Activated CD8-positive, alpha-beta memory T cell treated with anti-CD3 and anti-CD28 coated beads for 48 hours (primary cell): Measurements from ENCODE around the gene CSN3.
"Not testable (repeated sequence)": the region's sequence is repeated elsewhere in the genome, so short reads cannot be mapped to it uniquely, and the experiment has no call there.

Source experiments
- DNase-seq, 3 experiments: peaks; one replicate each; pipeline ENCODE4 v3.0.0-alpha.2; 2020; ENCODE audit warnings: low read depth in 2 of 3, low spot score in 2 of 3

CSN3 gene, protein sequence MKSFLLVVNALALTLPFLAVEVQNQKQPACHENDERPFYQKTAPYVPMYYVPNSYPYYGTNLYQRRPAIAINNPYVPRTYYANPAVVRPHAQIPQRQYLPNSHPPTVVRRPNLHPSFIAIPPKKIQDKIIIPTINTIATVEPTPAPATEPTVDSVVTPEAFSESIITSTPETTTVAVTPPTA

DNA sequence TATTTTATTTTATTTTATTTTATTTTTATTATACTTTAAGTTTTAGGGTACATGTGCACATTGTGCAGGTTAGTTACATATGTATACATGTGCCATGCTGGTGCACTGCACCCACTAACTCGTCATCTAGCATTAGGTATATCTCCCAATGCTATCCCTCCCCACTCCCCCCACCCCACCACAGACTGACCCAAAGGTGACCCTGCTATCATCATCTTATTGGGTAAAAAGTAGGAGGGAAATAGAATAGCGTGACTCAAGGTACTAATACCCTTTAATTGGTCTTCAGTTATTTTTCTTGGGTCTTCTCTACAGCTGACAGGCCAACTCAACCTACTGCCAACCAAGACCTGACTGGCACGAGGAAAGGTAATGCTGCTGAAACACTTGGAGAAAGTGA is at the start of gene CSN3:
Gene CSN3 (plus strand): TSS at position 301 of the 400 bp plus-strand sequence. CDS start 2,223 bp downstream, outside the sequence.
- not testable (repeated sequence) for DNase-seq

DNA sequence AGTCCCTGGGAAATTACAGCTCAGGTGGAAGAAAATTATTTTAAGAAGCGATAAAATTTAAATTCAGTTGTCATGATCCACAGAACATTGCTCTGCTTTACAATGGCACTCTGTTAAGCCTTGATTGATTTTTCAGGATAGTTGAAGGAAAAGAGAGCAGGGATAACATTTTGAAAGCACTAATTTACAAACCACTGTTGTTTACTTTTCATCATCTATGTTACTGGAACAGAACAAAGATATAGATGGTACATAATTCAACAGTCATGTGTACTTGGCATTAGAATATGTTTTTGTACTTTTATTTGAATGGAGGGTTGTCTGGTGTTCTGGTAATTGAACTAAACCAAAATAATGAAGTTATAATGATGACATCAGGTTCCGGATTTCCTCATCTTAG is 49.5 kb upstream of the CSN3 start:
- DNase-seq, result no peak

DNA sequence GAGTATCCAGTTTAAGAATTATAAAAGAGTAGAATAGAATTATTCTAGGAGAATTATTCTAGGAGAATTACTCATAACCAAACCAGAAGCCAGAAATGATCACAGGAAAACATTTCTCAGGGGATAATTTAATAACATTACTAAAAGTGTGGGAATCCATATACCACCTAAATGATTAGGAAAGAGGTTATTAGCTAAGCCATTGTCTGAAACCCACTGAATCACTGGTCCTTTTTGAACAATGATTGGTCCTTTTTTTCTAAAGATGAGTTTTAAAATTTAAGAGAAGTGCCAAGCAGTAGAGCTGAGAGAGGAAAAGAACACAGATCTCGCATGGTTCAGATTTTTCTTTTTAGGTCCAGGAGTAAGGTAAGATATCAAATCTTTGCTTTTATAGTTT is 47.0 kb upstream of the CSN3 start, which contains the start of gene ODAM:
Gene ODAM (plus strand): TSS at position 301 of the 400 bp plus-strand sequence. CDS start 819 bp downstream, outside the sequence.
- DNase-seq, result no peak

DNA sequence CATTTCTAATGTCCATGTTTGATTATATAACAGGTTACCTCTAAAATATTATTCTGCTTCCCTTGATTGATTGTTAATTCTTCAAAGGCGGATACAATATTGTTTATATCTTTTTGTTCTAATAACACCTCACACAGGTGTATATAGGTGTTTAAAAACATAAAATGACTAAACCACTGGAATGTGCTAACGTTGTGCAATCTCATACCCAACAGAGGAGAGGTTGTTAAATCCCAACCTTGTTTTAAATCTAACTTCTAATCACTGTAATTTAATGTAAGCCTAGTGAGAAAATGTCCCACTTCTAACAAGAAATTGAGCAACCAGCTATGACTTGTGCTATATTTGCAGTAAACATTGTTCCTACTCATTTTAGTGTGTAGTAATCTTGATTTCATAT is 45.5 kb upstream of the CSN3 start:
- DNase-seq, result no peak

DNA sequence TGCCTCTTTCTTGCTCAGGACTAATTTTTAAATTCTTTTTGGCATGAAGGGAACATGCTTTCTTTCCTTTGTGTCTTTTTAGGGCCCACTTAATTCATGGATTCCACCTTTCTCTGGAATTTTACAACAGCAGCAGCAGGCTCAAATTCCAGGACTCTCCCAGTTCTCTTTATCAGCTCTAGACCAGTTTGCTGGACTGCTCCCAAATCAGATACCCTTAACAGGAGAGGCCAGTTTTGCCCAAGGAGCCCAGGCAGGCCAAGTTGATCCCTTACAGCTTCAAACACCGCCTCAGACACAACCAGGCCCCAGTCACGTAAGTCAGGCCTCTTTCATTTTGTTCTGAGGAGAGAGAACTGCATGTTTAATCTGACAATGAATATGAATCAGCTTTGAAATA is 44.6 kb upstream of the CSN3 start:
- DNase-seq, result no peak

DNA sequence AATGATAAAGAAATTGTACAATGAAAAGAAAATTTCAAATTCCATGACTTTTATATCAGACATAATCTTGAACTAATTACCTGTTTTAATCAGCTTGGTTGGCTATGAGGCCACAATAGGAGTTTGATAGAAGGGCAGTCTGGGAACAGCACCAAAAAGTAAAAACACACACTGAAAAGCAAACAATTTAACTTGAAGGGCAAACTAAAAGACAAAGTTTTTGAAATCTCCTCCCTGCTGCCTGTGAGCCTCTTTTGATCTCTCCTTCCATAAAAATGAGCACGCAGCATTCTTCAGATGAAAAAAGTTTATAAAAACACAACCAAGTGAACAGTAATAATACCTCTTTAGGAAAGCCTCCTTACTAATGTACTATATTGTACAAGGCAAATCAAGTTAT is 38.8 kb upstream of the CSN3 start:
- DNase-seq, result no peak

DNA sequence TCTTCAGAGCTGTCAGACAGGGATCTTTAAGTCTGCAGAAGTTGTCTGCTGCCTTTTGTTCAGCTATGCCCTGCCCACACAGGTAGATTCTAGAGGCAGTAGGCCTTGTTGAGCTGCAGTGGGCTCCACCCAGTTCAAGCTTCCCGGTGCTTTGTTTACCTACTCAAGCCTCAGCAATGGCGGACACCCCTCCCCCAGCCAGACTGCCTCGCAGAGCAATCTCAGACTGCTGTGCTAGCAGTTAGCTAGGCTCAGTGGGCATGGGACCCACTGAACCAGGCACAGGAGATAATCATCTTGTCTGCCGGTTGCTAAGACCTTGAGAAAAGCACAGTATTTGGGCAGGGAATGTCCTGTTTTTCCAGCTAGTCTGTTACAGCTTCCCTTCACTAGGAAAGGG is 29.6 kb upstream of the CSN3 start:
- not testable (repeated sequence) for DNase-seq

DNA sequence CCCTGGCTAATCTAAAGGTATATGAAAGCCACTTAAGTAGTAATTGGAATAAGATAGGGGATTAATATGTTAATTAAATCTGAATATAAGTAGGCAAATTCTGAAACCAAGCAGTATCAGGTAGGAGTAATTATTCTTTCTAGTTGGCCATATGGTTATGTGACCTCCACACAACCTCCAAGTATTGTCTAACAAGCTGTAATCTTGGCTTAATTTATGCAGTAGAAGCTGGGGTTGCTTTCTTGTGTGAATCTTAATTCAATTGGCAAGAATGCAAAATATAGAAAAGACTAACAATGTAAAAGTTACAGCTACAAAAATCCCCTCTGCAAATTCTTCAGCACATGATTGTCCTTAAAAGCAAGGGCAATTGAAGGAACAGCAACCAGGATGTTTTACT is 26.3 kb upstream of the CSN3 start:
- DNase-seq, result not testable (repeated sequence)

DNA sequence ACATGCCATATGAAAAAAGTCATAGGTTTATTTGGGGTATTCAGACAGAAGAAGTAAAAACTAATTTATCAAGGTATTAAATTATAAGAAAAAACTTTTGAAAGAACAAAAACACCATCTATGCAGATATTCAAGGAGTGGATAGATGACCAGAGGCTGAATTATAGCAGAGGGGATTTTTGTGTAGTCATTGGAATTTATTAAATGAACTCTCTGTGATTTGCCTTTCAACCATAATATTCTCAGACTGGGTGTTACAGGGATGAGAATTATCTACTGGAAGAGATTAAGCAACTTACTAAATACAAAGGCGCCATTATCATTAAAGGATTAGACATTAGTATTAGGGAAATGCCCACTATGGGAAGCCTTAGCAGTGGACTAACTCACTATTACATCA is 25.8 kb upstream of the CSN3 start:
- DNase-seq, result not testable (repeated sequence)

DNA sequence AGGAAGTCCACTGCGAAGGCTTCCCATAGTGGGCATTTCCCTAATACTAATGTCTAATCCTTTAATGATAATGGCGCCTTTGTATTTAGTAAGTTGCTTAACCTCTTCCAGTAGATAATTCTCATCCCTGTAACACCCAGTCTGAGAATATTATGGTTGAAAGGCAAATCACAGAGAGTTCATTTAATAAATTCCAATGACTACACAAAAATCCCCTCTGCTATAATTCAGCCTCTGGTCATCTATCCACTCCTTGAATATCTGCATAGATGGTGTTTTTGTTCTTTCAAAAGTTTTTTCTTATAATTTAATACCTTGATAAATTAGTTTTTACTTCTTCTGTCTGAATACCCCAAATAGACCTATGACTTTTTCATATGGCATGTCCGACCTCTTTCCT is 21.0 kb upstream of the CSN3 start:
- not testable (repeated sequence) for DNase-seq

DNA sequence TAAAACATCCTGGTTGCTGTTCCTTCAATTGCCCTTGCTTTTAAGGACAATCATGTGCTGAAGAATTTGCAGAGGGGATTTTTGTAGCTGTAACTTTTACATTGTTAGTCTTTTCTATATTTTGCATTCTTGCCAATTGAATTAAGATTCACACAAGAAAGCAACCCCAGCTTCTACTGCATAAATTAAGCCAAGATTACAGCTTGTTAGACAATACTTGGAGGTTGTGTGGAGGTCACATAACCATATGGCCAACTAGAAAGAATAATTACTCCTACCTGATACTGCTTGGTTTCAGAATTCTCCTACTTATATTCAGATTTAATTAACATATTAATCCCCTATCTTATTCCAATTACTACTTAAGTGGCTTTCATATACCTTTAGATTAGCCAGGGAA is 20.6 kb upstream of the CSN3 start:
- not testable (repeated sequence) for DNase-seq

DNA sequence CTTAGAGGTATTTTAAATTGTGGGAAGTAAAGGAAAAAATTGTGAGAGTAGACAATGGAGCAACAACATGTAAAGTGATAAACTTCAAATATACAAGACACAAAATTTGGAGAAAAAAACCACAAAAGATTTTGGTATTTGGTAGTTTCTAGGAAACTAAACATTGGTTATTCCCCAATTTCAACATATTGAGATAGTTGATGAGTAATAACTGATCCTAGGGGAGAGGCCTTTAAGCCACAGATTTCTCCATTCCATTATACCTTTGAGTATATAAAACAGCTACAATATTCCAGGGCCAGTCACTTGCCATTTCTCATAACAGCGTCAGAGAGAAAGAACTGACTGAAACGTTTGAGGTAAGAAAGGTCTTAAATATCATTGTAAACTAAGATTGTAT is 16.6 kb upstream of the CSN3 start, which contains the start of gene FDCSP:
Gene FDCSP (plus strand): TSS at position 301 of the 400 bp plus-strand sequence. CDS start 5,071 bp downstream, outside the sequence.
- DNase-seq, result no peak

DNA sequence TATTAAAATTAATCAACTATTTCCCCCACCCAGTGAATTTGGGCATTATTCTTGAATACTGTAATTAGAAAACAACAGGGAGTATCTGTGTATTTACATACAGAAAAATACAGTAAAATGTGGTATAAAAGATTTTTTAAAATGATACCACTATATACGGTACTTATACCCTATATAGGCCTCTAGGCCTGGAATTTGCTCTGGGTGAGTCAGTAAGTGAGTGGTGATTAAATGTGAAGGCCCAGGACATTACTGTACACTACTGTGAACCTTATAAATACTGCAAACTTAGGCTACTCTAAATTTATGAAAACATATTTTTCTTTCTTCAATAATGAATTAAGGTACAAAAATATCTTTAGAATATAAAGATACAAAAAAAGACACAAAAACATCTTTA is 6.3 kb upstream of the CSN3 start:
- no peak for DNase-seq

DNA sequence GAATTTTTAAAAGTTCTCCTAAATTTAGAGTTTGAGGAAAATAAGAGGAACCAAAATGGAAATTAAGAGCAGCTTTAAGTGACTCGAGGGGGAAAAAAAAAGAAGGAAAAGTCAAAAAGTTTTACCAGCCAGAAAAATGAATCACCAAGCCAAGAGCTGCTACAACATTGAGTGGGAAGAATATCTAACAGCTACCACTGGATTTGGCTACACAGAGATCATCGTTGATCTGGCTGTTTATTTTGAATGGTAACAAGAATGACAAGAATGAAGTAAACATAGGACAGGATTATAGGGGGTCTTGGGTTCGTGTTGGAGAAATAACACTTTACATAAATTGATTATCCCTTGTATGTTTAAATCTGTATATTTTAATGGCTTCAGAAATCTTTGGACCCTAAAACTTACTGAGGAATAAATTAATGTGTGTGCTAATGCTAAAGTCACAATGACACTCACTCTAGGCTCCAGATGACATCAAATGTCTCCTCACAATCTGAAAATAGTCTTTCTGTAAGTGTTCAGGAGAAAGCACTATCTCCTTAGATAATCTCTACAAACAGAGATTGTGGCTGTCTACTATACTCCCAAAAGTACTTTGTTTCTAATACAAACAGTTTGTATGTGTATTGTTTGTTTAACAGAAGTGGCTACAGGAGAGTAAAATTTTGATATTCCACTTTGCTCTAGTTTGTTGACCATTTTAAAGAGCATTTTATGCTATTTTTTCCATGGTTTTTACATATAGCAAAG is 3.1 kb upstream of the CSN3 start:
- no peak for DNase-seq

DNA sequence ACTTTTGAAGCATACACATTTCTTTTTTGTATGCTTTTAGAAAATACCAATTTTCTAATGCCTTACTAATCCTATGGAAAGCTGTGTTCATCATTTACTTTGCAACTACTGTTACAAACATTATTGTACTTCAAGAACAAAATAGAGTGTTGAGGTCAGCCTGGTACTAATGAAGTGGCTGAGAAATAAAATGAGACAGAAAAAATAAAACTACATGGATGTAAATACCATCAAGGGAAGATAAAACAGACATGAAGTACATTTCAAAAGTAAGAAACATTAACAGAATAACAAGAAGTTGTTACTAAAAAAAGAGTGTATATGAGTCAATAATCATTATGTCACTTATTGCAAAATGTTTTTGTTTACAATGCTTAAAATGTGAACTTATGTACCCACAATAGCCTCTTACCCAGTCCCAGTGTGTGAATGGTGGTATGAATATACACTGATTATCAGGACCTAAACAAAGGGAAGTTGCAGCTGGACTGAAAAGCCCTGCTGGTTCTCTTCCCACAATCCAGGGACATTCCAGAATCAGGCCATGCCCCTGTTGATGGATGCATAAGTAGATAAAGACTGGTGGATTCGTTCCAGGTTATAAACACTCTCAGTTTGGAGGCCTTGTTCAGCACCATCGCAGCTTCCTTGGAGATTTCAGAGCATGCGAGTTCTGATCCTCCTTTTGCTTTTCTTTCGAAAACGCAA is 2.4 kb upstream of the CSN3 start:
- DNase-seq, result no peak

DNA sequence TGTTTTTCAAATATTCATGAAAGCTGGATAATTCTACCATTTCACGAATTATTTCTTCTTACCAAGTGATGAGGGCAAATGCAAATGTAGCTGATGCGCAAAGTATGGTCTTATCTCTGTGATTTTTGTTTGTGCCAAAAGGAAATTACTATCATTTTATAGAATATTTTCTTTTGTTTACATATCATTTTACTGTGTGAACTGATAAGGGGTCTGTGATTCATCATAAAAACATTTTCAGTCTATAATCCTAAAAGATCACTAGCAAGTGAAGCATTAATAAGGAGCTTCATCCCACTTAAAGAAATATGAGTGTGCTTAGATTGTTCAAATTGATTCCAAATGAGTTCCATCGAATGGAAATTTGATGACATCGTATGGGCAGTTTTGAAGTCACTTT is 694 bp downstream of the CSN3 start:
- DNase-seq, result no peak

DNA sequence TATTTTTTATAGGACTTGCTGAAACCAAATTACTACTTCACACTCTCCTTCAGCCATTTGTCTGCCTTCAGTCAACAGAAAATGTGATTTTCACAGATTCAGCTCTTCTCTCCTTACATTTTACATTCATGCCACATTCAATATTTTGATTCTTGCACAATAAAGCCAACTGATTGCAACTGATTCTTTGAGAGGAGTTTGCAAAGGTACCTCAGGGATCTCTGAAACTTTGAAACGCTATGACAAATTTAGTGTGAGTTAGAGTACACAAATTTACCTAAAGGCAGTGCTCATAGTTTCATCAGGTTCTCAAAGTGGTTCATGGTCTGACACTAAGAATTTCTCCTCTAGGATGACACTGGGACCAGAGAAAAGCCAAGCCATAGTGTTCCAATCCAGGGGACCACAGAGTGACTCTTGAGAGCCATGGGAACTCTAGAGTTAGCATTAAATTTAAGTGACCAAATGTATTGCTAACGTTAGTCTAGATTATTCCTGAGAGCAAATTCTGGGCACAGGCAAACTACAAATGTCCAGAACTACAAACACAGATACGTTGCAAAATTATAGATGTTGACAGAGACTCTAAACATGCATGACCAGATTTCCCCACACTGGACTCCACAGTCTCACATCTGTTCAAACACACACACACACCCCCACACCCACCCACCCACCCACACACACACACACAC is 9.0 kb downstream of the CSN3 start:
- DNase-seq, result no peak

DNA sequence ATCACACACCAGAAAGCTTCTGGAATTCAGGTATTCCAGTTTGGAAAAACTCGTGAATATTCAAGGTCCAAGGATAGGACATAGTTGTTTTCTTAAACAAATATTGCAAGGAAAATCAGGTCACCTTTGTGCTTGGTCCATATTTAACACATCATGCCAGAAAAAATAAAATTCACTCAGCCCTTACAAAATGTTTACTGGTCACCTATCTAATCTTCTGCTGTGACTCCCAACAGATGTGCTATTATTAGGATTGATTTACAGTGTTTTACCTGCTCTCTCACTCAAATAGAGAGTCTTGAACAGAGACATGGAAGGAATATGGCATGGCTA is 9.5 kb downstream of the CSN3 start:
- DNase-seq, result no peak

DNA sequence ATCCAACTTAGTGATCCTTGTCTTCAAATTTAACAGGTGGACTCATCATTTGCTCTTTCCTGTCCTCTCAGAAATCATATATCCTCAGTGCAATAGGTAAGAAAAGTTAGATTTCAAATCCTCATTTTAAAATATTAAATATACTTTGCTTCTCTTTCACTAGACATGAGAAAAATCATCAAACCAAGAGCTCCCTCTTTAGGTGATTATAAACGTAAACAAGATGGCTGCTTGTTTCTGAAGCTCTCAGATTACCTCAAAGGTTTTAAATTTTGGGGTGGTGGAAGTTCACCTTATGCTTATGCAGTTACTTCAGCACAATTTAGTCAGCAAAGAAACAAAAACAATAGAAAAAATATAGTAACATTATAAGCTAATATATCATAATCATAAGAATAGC is 27.3 kb downstream of the CSN3 start:
- DNase-seq, result no peak

DNA sequence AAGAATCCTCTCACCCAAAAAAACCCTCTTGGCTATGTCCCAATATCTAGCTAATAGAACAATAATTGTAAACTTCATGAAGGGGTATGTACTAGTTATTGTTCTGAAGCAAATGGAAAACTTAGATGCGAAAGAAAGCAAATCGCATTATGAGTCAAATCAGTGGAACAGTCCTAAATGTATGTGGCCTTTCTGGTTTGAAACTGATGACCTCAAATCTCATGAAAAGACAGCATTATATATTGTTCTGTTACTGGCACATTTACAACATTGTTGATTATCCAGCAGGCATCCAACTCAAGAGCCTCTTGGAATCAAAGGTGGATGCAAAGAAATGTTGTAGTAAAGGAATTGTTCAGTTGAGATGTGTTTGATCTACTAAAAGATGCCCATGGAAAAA is 34.7 kb downstream of the CSN3 start:
- no peak for DNase-seq

DNA sequence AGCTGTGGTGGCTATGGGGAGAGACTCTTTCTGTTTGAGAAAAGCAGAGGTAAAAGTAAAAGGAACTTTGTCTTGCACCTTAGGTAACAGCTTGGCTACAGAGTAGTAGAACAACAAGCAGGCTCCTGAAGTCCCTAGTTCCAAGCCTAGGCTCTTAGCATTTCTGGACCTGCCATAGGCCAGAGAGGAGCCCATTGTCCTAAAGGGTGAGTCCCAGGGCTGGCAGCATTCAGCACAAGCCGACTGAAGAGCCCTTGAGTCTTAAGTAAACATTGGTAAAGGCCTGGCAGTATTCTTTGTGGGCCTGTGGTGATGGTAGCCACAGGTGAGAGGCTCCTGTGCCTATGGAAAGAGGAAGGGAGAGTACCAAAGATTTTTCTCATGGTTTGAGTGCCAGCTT is 38.2 kb downstream of the CSN3 start:
- no peak for DNase-seq

DNA sequence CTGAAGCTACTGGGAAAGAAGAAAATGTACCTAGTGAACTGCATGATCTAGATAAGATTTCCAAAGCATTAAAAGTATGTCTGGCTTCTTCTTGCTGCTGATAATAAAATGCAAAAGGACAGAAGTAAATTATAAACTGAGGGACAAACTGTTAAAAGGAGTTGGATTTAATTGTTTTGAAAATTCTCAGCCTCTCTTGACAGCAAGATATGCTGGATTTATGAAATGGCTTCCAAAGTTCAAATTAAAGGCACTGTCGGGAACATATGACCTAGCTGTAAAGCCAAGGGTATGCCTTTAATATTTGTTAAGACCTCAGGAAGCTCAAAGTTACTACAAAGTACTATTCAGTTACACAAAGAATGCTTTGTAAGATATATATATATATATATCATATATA is 46.3 kb downstream of the CSN3 start:
- DNase-seq, result no peak
